Embryonic facial prominence (tissue), 1 donor: ENCODE results near the gene CELF2.

ENCODE experiments used
- DNase-seq: peaks from one replicate; pipeline ENCODE4 v3.0.0-alpha.2; 2016; ENCODE audit errors: extremely low spot score

The CELF2 gene

GRCh38 chr10:11194859-11195586, 177.4 kb downstream of the CELF2 start:
- no peak for DNase-seq

GRCh38 chr10:11195623-11196022, 178.0 kb downstream of the CELF2 start:
- DNase-seq, result no peak

GRCh38 chr10:11197266-11197712, 179.6 kb downstream of the CELF2 start:
- no peak for DNase-seq

- no peak for DNase-seq
Observed at GRCh38 chr10:11197878-11198277, 180.2 kb downstream of the CELF2 start.

- no peak for DNase-seq
Observed at GRCh38 chr10:11201911-11202310, 184.2 kb downstream of the CELF2 start.

GRCh38 chr10:11204351-11204942, 186.8 kb downstream of the CELF2 start:
- no peak for DNase-seq

- DNase-seq, result no peak
Observed at GRCh38 chr10:11205030-11205772, 187.5 kb downstream of the CELF2 start.

GRCh38 chr10:11206676-11207559, 189.2 kb downstream of the CELF2 start:
- DNase-seq, result no peak

- no peak for DNase-seq
Observed at GRCh38 chr10:11207560-11207844, 189.8 kb downstream of the CELF2 start.

GRCh38 chr10:11208243-11208642, 190.6 kb downstream of the CELF2 start:
- DNase-seq, result no peak

- no peak for DNase-seq
Observed at GRCh38 chr10:11208908-11209829, 191.5 kb downstream of the CELF2 start.

GRCh38 chr10:11209830-11210181, 192.1 kb downstream of the CELF2 start:
- no peak for DNase-seq

- DNase-seq, result no peak
Observed at GRCh38 chr10:11210211-11210922, 192.7 kb downstream of the CELF2 start.

- DNase-seq, result no peak
Observed at GRCh38 chr10:11212288-11213085, 194.8 kb downstream of the CELF2 start.

- DNase-seq, result no peak
Observed at GRCh38 chr10:11213137-11213536, 195.5 kb downstream of the CELF2 start.

GRCh38 chr10:11214407-11214806, 196.7 kb downstream of the CELF2 start:
- no peak for DNase-seq

- no peak for DNase-seq
Observed at GRCh38 chr10:11215471-11215870, 197.8 kb downstream of the CELF2 start.

GRCh38 chr10:11217521-11217920, 199.8 kb downstream of the CELF2 start:
- no peak for DNase-seq

GRCh38 chr10:11218395-11218794, 200.7 kb downstream of the CELF2 start:
- DNase-seq, result no peak

- DNase-seq, result no peak
Observed at GRCh38 chr10:11219431-11219830, 201.8 kb downstream of the CELF2 start.
